SH-SY5Y (cell line): ENCODE measurements around the gene HS3ST3B1.

Source experiments
- GATA2 ChIP-seq: IDR thresholded peaks from 2 replicates; pipeline ENCODE4 v1.6.1; 2011; ENCODE audit warnings: mild to moderate bottlenecking, low read depth, low read length
- GATA3 ChIP-seq: IDR thresholded peaks from 2 replicates; pipeline ENCODE4 v1.6.1; 2011; ENCODE audit warnings: low read depth, mild to moderate bottlenecking, low read length, moderate library complexity

DNA sequence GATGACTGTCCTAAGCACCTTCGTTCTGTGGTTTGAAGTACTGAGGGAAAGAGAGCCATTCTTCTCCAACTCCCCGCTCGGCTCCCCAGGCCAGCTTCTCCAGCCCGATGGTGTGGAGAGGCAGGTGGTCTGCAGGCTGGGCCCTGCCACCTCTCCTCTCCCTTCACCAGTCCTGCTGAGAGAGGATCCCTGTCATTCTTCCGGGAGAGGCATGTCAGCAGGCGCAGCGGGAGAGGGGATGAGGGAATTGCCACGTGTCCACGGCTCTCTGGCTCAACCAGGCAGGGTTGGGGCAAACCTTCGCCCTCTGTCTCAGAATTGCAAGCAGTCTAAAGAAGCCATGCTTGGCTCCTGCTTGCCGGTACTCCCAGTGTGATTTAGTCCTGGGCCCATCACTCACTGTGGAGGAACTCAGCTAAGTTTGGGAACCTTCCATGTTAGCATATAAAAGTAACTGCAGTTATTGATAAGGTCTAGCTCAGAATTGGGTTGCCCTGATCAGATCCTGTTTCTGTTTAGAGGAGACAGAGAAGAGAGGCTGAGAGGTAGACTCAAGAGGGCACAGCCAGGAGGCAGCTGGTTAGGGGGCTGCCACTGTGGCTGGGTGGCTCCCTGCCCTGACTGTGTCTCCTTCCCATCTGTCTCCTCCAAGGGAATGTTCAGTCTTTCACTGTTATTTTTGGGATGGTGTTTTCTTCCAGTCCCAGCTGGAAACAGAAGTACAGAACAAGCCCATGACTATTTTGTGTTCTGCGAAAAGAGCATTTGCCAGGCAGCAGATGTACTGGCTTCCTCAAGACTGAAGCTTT is 17.4 kb downstream of the HS3ST3B1 start:
- TF ChIP-seq GATA3 (no peak), GATA2 (no peak)
